GM19452 (cell line): ENCODE data around the gene MDH1B.
"Not testable (repeated sequence)": the region's sequence is repeated elsewhere in the genome, so short reads cannot be mapped to it uniquely, and the experiment has no call there.

Experiments used
- ATAC-seq: cut with Tn5 transposase; IDR thresholded peaks from one replicate; pipeline ENCODE4 v1.9.1; 2021; ENCODE audit not compliant: unreplicated experiment

The MDH1B gene

DNA sequence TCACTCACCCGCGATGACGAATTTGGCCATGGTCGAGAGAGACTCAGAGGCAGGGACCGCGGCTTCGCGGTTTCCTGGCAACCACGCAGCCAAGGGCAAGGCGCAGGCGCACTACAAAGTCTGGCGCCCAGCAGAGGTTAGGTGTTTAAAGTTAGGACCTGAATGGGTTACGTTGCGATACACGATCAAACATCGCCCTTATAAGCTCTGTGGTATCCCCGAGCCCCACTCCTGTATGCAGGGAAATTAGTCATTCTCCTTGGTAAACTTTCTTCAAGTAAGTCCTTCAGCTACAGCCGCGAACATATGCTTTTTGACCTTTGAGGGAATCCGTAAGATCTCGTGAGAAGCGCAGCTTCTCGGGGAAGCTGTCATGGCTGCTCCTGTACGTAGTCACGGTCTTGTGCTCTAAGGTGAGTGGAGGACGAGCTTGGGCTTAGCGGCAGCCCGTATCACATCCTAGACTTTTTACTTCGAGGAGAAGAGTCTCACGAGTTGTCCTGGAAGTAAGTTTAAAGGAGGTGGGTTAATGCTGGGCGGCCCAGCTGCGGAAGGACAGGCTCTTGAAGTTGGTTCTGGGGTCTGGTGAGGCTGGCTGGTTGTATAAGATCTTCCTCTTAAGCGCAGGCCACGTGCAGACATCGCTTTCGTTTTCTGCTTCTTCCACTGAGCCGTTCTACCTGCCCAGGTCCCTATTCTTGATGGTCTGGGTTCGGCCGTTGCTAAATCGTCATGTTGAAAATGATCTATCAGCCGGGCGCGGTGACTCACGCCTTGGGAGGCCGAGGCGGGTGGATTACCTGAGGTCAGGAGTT is at the start of gene MDH1B, which contains the start of gene FASTKD2:
TSS of gene MDH1B (minus strand) at position 87 of the 815 bp plus-strand sequence. CDS start at position 30, 57 bp downstream.
TSS of gene FASTKD2 (plus strand) at position 365 of the 815 bp plus-strand sequence. CDS start 1,088 bp downstream, outside the sequence.
- ATAC-seq: peak; percentile 95

DNA sequence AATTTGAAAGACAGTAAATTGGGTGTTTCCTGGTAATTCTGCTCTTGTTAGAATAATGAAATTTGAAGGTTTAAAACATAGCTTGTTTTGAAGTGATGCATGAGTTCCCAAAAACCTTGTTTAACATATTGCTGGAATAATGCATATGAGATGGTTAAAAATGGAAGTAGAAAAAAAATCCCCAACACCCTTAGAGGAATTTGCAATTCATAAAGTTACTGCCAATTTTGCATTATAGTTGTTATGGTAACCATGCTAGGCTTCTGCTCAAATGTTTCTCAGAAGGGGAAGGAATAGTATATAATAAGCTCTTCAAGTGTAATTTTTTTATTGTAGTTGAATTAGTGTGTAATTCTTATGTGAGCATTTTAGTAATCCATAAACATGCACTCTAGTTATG is 49.4 kb upstream of the MDH1B start:
- no peak for ATAC-seq

- not testable (repeated sequence) for ATAC-seq
These were observed 47.3 kb upstream of the MDH1B start for GRCh38 chr2:206812471-206812870.

- ATAC-seq: not testable (repeated sequence)
These were observed 42.5 kb upstream of the MDH1B start for GRCh38 chr2:206807624-206808023.

DNA sequence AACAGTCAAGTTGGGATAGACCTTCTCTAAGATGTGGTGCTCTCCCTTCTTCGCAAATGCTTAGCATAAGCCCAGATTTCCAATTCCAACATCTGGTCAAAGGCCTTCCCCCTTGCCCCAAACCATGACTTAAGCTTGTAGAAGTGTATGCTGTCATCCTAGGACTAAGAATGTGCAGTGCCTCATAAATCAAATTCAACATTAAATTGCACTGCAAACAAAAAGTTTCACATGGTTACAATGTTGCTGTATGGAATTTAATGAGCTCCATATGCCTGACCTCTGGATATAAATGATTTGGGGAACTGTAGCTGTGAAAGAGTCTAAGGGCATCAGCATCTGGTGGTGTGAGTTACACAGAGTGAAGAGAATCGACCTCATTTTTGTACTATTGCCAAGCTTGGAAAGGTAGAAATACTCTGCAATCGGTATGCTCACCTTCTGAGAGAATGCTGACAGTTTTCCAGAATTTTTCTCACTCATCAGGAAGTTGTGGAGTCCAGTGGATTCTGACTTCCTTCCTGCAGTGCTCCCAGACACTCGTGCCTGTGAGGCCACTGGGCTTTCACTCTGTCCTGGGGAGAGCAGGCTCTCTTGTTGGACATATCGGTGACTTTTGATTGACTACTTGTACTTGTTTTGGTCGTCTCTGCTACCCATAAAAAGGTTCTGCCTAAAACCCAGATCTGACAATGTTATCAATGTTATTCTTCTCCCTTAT is 40.9 kb upstream of the MDH1B start:
- ATAC-seq: no peak

GRCh38 chr2:206804326-206804725 is 39.2 kb upstream of the MDH1B start:
- ATAC-seq: no peak

DNA sequence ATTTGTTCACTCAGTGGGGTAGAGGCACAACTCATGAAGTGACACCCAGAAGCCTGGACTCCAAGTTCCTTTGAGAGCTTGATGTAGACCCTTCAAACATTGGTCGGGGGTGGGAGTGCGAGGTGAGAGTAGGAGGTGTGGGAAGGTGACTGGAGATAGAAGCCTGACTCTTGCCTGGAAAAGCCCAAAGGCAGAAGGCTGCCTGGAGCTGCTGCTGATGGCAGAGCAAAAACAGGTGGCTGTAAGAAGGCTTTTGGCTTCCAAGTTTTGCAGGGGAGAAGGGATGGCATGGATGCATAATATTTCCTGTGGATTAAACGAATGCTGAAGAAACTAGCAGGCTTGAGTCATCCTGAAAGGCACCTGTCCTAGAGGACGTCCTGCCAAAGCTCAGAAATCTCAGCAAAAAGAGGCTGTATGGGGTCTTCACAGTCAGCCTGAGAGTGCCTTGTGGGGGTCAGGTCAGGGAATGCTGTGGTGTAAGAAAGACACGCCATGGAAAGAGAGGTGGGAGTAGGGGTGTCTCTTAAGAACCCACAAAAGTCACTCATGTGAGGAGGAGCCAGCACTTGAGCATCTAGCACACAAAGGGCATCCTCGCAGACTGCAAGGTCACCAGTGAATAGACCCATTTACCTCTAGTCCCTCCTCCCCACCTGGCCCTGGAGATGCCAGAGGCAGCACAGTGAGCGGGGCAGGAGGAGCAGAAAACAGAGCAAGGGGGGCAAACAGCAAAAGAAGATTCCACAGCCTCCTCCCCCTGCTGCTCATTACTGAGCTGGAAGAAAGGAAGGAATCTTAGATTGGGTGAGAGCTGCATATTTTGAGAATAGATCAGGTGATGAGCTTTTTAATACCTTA is 37.8 kb upstream of the MDH1B start:
- ATAC-seq: no peak

- ATAC-seq: no peak
These were observed 36.5 kb upstream of the MDH1B start for GRCh38 chr2:206801418-206802189.

- peak; percentile 63 for ATAC-seq
These were observed 35.6 kb upstream of the MDH1B start for GRCh38 chr2:206800506-206801417.

- ATAC-seq: no peak
These were observed 34.0 kb upstream of the MDH1B start for GRCh38 chr2:206799083-206799482.

- peak; percentile 65 for ATAC-seq
These were observed 32.9 kb upstream of the MDH1B start for GRCh38 chr2:206798000-206798399.

DNA sequence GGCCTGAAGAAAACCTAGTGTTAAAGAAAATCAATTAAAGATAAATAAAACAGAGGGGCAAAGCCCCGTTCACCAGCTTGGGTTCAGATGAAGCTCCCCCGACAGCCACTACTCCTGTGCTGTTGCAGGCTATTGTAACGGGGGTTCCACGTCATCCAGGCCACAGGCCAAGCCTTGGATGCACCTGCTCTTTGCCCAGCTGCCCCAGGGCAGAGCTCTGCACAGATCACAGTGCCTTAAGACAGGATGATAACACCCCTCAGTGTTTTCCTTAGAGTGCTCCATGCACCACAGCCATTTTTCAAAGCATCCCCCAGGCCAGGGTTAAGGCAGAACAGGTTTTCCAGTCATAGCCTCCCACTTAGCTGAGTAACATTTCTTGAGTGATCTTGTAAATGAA is 32.2 kb upstream of the MDH1B start:
- ATAC-seq: no peak

GRCh38 chr2:206792645-206793044 is 27.5 kb upstream of the MDH1B start:
- no peak for ATAC-seq

DNA sequence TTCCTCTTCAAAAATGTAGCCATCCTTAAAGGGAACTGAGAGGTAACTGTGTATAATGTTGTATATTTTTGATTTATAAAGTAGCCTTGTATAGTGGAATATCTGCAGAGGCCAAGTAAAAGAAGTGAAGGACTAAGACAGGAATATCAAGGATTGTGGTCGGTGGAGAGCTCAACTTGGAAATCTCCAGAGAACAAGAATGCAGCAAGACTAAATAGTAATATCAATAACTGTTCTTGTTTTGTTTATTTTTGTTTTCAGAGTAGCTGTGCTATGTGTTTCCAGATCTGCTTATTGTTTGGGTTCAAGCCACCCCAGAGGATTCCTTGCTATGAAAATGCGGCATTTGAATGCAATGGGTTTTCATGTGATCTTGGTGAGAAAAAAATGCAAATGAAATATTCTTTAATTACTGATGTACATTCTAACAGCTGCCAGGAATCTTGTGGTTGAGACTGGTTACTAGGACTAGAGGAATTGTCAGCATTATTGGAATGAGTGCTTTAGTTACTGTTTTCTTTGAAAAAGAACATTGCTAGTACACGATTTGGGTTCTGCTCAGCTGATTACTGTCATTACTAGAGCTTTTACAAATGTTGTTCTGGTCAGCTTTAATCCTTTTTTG is 25.3 kb upstream of the MDH1B start:
- no peak for ATAC-seq

- ATAC-seq: no peak
These were observed 19.6 kb upstream of the MDH1B start for GRCh38 chr2:206784559-206785353.

DNA sequence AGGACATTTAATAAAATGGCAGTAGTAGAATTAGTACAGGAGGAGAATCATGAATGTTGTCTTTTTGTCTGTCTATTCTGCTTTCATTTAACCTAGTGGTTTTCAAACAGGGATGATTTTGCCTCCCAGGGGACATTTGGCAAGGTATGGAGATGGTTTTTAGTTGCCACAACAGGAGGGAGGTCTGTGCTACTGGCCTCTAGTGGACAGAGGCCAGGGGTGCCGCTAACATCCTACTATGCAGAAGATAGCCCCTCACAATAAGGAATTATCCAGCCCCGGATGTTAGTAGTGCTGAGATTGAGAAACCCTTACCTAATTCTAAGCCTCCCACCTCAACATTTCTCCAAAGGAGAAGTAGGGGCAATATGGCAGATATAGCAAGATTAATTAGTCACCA is 18.6 kb upstream of the MDH1B start:
- ATAC-seq: no peak

DNA sequence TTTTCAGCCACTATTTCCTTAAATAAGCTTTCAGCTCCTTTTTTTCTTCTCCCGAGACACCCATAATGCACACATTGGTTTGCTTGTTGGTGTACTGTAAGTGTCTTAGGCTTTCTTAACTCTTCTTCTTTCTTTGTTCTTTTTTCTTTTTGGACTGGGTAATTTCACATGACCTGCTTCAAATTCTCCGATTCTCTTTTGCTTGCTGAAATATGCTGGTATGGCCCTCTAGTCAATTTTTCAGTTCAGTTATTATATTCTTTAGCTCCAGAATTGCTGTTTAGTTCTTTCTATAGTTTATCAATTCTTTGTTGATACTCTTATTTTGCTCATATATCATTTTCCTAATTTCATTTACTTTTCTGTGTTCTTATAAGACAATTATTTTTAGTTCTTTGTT is 15.5 kb upstream of the MDH1B start:
- no peak for ATAC-seq

- no peak for ATAC-seq
These were observed 11.3 kb upstream of the MDH1B start for GRCh38 chr2:206776432-206776831.
